ENCODE measurements around the gene BSDC1.

- no peak for TF ChIP-seq CTCF (conservative IDR thresholded peaks at IDR 0.05)
- no peak for TF ChIP-seq EZH2 (IDR thresholded peaks at IDR 0.05; ENCODE audit: low read depth)
Observed at GRCh38 chr1:32362474-32363313, 31.5 kb downstream of the BSDC1 start, which contains the start of the genes FAM229A and TSSK3.

All from PC-9 (cell line).